Measurements from ENCODE around the gene VWA8. TPM values are rescaled to one million over a fixed set of nuclear protein-coding genes. Genes with fewer than 3 reads are reported as not detected.
"Not testable (repeated sequence)": the region's sequence is repeated elsewhere in the genome, so short reads cannot be mapped to it uniquely, and the experiment has no call there.

The VWA8 gene
- total RNA-seq, 2 experiments from 2014 or later, result 22.7 to 23.5 TPM

DNA sequence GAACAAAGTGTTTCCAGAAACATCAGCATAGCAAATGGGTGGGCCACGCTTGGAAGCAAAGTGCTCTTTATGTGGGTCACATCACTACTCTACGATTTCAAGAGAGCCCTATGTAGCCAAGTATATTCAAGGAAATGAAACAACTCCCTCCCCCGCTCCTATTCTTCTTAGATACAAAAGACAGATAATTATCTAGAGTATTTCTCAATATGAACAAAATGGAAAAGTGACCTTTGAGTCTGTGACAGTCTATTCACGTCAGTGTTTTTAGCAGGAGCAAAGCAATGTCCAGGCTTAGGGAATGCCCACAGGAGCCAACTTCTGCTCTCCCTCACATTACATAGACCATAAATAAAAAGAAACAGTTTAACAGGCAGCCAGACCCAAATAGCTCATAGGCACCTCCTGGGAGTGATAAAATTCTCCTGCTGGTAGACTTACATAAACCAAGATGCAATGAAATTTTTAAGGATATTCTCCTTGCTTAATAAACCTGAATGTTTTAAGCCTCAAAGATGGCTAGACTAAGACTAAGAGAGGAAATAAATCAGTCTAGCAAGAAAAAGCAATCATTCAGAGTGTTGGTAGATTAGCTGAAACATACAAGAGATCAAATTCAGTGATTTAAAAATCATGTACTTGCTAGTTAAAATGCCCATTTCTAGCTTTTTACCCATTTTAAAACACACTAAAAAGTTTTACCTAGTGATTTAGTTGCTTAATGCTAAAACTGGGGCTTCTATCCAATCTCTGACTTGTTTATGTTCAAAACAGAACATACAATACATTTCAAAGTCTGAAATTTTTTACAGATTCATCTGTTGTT is 320.7 kb downstream of the VWA8 start:
- CTCF ChIA-PET, result no interaction called here
- POLR2A ChIA-PET, result no interaction called here

DNA sequence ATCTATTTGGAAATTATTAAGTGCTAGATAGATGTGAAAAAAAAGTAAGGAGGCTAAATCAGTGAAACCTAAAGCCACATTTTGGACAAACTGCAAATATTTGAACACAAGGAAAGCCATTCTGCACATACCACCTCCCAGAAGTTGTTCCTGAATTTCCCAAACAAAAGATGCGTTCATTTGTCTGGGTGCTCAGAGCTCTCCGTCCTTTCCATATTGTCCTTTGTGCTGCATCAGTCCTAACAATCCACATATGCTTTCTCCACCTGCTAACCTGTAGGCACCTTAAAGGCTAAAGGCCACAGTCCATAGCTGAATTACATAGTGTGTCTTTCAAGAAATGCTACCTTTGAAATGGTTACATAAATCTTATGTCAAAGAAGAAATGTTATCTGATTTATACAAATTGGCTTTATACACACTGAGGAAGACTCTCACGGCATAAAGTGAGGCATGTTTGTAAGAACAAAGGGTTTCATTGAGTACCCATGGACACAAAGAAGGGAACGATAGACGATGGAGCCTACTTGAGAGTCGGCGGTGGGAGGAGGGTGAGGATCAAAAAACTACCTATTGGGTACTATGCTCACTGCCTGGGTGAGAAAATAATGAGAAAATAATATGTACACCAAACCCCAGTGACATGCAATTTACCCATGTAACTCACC is 321.5 kb downstream of the VWA8 start:
- ChIA-PET POLR2A (no interaction called here), CTCF (no interaction called here)

DNA sequence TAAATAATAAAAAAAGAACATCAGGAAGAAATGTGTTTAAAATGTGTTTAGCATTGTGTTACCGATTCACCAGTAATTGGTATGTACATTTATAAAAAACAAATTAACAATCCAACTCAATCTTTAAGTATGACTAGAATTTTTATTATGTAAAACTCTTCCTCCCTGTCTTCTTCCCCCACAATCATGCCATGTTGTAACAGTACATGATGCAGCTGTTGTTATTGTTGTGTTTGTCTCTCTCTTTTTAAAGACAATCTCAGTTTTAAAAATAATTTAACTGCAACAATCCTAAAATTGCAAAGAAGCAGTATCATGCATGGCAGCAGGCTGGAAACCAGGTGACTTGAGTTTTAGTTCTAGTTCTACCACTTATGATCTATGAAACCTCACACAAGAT is 323.3 kb downstream of the VWA8 start:
- ChIA-PET POLR2A (no interaction called here), CTCF (no interaction called here)

DNA sequence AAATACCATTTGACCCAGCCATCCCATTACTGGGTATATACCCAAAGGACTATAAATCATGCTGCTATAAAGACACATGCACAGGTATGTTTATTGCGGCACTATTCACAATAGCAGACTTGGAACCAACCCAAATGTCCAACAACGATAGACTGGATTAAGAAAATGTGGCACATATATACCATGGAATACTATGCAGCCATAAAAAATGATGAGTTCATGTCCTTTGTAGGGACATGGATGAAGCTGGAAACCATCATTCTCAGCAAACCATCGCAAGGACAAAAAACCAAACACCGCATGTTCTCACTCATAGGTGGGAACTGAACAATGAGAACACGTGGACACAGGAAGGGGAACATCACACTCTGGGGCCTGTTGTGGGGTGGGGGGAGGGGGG is 323.9 kb downstream of the VWA8 start:
- POLR2A ChIA-PET, CTCF ChIA-PET: not testable (repeated sequence)

DNA sequence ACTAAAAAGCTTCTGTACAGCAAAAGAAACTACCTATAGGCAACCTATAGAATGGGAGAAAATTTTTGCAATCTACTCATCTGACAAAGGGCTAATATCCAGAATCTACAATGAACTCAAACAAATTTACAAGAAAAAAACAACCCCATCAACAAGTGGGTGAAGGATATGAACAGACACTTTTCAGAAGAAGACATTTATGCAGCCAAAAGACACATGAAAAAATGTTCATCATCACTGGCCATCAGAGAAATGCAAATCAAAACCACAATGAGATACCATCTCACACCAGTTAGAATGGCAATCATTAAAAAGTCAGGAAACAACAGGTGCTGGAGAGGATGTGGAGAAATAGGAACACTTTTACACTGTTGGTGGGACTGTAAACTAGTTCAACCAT is 324.3 kb downstream of the VWA8 start:
- POLR2A ChIA-PET, CTCF ChIA-PET: not testable (repeated sequence)

DNA sequence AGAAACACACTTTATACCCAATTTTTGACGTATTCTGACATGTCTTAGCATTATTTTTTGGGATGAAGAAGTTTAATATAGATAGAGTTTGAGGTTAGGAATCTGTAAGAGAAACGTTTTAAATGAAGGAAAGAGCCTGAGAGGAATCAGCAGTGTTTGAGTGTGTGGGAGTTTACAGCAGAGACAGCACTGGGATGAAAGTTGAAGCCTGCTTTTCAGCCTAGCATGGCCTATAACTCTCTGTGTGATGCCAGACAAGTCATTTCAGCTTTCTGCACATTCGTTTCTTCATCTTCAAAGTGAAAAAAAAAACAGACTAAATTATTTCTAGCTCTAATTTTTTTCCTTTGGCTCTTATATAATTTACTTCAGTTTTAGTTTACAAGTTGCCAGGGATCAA is 326.5 kb downstream of the VWA8 start:
- CTCF ChIA-PET, result interaction anchor here (0.8 kb wide), 1 partner anchor 16 kb away, joined by 3 read pairs; no protein-coding TSS in a partner anchor
- POLR2A ChIA-PET, result no interaction called here

DNA sequence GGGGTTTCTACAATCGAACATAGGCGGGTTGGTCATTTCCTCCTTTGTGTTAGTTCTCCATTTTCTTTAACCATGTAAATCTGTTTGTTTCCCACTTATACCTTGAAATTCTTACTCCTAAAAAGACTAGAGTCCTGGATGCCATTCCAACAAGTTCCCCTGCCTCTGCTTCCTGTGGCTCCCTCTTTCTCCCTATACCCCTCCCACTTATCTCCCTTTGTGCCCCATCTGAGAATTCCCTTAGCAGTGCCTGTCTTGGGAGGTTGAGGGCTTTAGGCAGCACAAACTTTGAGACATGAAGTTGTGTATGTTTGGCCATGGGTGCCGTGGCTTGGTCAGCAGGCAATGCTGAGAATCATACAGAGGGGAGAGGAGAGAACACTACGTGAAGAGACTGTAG is 327.1 kb downstream of the VWA8 start:
- CTCF ChIA-PET, result no interaction called here
- POLR2A ChIA-PET, result no interaction called here

DNA sequence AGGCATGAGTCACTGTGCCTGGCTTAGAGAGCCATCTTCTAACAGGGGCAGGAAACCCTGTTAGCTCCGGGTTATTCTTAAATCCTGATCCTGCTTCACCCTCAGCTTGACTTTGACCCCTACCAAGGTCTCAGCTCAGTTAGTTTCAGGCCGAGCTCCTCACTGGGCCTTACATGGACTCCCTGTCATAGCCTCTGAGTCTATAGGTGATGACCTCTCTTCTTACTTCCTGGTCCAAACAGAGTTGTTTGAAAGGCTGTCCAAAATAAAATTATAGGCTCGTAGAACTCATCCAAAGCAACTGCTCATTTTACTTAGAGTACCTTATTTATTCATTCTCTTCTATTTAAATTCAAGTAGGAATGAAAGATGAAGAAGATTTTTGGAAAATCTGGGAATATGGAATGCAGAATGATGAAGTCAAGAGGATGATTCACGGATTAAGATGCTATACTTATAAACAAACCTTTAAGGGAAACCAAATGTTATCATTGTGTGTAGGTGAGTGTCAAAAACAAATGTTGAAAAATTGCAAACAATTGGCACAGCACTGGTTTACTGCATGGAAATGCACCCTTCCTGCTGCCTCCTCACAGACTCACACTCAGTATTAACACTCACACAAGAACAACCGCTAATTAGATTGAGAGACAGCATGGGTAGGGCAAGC is 329.5 kb downstream of the VWA8 start:
- POLR2A ChIA-PET, result no interaction called here
- CTCF ChIA-PET, result no interaction called here

DNA sequence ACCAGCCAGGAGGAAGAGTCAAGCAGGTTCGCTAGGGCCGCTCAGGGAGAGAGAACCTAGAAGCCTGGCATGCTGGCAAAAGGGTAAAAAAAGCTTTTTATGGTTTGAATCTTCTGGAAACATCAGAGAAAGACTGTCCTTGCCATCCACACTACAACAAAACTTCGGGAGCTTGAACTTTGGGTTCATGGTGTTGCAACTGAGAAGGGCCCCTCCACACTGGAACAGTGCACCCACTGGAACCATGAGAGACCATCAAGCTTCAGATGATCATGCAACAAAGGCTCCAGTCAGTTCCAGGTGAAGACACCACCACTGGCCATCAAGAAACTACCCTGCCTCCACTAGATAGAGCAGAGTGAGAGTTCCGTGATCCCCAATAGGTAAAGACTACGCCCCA is 333.5 kb downstream of the VWA8 start:
- ChIA-PET POLR2A (no interaction called here), CTCF (no interaction called here)

DNA sequence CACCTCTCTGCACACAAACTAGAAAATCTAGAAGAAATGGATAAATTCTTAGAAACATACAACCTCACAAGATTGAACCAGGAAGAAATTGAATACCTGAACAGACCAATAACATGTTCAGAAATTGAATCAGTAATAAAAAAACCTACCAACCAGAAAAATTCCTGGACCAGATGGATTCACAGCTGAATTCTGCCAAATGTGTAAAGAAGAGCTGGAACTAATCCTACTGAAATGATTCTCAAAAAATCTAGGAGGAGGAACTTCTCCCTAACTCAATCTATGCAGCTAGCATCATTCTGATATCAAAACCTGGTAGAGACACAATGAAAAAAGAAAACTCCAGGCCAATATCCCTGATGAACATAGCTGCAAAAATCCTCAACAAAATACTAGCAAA is 336.9 kb downstream of the VWA8 start:
- ChIA-PET POLR2A (no interaction called here), CTCF (no interaction called here)

DNA sequence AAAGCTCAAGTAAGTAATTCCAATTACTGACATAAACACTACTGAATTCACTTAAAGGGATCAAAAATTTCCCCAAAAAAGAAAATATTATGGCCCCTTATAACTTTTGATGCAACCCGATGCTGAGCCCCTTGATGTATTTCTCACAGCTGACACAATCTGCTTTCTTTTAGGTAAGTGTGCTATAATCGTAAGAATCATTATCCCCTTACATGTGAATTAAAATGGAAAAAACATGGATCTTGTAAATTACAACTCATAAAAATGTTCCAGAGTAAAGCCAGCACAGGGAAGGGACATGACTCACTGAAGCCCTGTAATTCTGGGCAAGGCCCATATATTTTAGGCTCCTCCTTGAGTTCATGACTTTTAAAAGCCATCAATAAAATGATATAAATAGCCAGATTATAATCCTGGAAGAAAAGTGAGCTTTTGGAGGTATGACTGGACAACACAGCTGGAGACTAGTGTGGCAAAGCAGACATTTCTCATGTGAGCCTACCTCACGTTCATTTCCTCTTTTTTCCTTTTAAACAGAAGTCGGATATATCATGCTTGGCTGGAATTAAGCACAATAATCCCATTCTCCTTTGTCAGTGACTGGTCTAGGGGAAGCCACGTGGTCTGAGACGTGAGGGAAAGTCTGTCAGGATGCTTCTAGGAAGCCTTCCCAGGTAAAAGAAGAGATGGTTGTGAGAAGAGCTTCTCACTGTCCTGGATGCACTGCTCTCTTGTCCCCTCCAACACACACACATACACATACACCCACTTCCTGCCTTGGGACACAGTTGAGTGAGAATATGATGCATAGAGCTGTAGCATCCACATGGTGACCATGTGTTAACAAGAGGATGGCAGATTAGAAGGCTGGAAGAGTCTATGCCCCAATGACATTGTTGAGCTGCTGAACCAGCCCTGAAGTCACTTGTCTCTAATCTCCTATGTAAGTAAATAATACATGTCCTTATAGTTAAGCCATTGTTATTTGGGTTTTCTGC is 338.2 kb downstream of the VWA8 start:
- CTCF ChIA-PET, result no interaction called here
- POLR2A ChIA-PET, result no interaction called here

DNA sequence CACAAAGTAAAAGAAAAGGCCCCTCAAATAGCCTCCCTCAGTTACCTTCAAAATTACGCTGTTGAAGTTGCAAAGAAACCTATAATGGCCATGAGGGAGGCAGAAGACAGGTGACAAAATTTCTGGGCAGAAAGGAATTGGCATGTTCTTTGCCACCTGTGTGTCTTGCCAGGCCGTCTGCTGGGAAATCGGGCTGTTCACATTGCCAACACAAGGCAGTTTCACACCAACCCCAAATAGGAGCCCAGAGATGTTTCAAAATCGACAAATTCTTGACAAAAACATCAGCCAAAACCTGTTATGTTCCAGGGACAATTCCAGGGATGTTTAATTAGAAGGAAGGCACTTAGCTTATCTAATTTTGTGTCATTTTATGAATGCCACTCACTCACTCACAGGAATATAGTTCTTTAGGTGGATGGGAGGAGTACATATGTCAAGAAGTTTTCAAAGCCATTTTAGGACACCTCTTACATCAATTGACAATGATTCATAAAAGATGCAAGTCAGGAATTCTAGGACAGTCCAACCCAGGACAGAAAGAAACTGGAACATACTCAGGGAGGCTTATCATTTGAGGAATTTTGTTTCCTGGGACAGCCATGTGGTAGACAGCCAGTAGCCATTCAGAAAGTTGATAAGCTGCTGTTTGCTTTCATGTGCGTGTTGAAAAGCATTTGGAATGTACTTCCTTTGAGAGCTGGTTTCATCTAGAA is 339.0 kb downstream of the VWA8 start:
- CTCF ChIA-PET, result no interaction called here
- POLR2A ChIA-PET, result no interaction called here

DNA sequence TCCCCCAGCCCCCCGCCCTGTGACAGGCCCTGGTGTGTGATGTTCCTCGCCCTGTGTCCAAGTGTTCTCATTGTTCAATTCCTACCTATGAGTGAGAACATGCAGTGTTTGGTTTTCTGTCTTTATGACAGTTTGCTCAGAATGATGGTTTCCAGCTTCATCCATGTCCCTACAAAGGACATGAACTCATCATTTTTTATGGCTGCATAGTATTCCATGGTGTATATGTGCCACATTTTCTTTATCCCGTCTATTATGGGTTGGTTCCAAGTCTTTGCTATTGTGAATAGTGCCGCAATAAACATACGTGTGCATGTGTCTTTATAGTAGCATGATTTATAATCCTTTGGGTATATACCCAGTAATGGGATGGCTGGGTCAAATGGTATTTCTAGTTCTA is 343.3 kb downstream of the VWA8 start:
- CTCF ChIA-PET, POLR2A ChIA-PET: not testable (repeated sequence)

DNA sequence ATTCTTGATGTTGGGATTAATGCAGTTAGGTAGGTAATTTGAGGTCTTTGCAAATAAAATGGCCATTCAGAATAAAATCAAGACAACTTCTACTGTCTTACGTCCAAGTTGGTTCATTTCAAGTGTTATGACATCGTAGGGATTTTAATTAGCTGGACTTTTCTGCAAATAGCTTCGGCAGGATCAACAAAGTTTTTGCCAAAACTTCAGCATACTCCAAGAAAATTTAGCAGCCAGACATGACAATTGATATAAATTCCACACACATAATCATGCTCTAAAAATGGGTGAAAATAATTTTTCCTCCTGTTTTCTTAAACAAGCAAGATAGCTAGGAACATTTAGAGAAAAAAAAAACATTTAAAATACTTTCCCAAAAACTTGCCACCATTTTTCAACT is 344.8 kb downstream of the VWA8 start:
- ChIA-PET POLR2A (no interaction called here), CTCF (no interaction called here)

DNA sequence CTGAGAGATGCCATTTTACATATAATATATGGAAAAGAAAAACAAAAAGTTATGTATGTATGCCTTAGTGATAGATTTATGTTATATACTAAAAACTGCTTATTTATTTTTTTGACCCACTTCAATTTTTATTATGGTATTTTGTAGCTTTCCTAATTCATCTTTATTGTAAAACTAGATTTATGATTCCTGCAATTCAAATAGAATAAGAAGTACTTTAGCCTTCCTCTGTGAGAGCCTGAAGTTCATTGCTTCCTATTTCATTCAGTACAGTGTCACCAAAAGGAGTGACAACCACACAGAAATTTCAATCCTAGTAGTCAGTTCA is 345.4 kb downstream of the VWA8 start:
- ChIA-PET CTCF (no interaction called here), POLR2A (no interaction called here)

DNA sequence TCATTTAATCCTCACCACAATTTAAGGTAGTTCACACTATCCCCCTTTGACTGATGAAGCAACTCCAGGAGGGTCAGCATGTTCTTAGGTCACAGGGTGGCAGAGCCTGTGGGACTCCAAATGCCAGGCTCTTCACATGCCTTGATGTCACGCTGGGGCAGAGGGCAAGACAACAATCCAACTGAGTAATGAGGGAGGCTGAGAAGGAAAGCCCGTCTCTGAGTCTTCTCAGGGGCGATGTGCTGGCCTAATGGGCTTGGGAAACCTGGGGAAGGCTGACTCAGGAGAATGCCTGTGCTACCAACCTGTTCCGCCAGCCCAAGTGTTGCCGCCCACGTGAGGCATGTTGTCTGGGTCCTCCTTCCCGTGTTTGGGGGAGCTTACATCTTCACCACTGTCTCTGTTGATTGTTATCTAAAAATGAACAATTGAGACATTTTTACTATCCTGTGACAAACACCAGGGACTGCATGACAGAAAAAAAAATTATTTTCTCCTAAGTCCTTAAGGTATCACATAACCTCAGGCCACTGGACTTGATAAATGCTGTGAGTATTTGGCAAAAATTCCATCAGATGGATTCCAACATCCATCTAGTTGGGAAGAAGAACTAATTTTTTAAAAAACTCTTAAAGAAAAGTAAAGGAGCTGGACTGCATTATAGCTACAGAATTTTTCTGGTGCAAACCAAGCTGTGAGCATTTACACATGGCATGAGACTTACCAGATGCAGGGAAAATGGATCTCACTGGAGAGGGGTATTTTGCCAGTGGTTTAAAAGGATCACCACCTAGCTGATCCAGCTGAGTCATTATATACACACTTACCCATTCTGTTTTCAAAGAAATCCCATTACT is 346.0 kb downstream of the VWA8 start:
- CTCF ChIA-PET, result no interaction called here
- POLR2A ChIA-PET, result no interaction called here

DNA sequence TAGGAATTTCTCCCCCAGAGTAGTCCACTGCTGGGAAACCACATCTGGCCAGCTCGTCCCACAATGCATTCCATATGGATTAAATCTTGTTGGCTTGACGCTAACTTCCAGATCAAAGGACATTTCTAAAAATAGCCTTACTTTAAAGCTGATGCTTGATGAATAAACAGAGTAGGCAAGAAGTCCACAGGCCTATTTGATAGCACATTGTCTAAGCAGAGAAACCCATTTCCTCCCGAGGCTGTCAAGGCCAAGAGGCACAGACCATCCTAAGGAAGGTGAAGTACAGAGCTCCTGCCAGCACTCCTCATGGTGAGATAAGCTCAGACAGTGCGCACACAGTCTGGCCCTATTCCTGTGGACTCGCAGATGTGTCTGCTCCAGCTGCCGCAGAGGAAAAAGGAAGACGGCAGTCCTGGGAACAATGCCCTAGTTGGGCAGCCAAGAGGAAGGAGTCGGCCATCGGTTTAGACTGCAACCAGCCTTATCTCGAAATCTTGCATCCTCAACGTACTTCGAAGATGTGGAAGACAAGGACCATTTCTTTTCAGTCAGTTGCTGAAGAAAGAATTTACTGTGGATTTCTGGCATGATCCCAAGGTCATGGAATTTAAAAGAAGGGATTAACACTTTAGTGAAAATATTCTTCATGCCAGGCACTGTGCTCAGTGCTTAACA is 346.8 kb downstream of the VWA8 start:
- ChIA-PET POLR2A (no interaction called here), CTCF (no interaction called here)

DNA sequence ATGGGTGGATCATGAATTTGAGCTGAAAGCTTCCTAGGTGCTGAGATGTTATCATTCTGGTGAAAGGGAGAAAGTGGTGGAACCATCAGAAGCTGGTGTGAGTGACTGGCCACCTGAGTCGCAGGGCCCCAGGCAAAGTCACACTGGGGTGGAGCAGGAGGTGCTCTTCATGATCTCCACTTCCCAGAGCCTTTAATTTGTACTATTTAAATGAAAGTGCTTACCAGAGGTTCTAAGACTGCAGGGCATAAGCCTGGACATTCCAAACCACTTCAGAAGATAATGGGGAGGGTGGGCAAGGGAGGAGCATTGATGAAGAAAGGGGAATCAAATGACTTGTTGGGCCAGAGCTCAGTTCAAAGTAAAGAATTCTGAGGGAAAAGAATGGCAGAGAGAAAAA is 347.4 kb downstream of the VWA8 start:
- ChIA-PET POLR2A (no interaction called here), CTCF (no interaction called here)
